ENCODE data around the gene COL27A1. TPM values are rescaled to one million over a fixed set of nuclear protein-coding genes. Genes with fewer than 3 reads are reported as not detected.

The COL27A1 gene
- total RNA-seq, 1 donor from 2014 or later: 4.3 TPM

- Mint-ChIP-seq H3K4me3 (no peak overlapping the region), H3K27ac (peak overlapping the region; percentile 90), H3K4me1 (peaks cover 40% of the 10 kb centered on the region), H3K36me3 (no peaks in the 10 kb centered on the region), H3K27me3 (ENCODE audit: insufficient read depth, low read depth) (peaks cover 6% of the 10 kb centered on the region), H3K9me3 (no peaks in the 10 kb centered on the region)
- Histone ChIP-seq H3K4me3 (no peak overlapping the region), H3K36me3 (no peaks in the 10 kb centered on the region), H3K27me3 (no peaks in the 10 kb centered on the region), H3K9me3 (ENCODE audit: low read depth) (no peaks in the 10 kb centered on the region), H4K20me1 (ENCODE audit: low read depth) (no peaks in the 10 kb centered on the region), H3K27ac (no peak overlapping the region), H3K9ac (no peak overlapping the region), H3K4me2 (no peak overlapping the region), H3F3A (ENCODE audit: low read depth) (no peaks in the 10 kb centered on the region), H2AFZ (replicated peaks) (no peak overlapping the region), H3K4me1 (no peaks in the 10 kb centered on the region), H3K79me2 (ENCODE audit: low read depth) (no peaks in the 10 kb centered on the region)
- TF ChIP-seq EZH2 (IDR thresholded peaks at IDR 0.05) (no peak), CTCF (IDR thresholded peaks at IDR 0.05) (no peak), EZH2phosphoT487 (IDR thresholded peaks at IDR 0.05) (no peak)
- no peak for DNase-seq (ENCODE audit: low spot score)
These were observed 87.9 kb downstream of the COL27A1 start for GRCh38 chr9:114243240-114243639.

GRCh38 chr9:114244570-114244969 lies 89.2 kb downstream of the COL27A1 start:
- no peak overlapping the region for H3K27ac Mint-ChIP-seq
- Histone ChIP-seq H4K20me1 (ENCODE audit: low read depth) (no peaks in the 10 kb centered on the region), H3K4me3 (no peak overlapping the region), H3F3A (ENCODE audit: low read depth) (no peaks in the 10 kb centered on the region), H3K79me2 (ENCODE audit: low read depth) (no peaks in the 10 kb centered on the region), H3K27me3 (no peaks in the 10 kb centered on the region), H3K4me2 (no peak overlapping the region), H3K27ac (no peak overlapping the region), H3K4me1 (no peaks in the 10 kb centered on the region), H3K9ac (no peak overlapping the region), H2AFZ (replicated peaks) (no peak overlapping the region), H3K36me3 (no peaks in the 10 kb centered on the region), H3K9me3 (ENCODE audit: low read depth) (no peaks in the 10 kb centered on the region)
- H3K27me3 Mint-ChIP-seq (ENCODE audit: insufficient read depth, low read depth): peaks cover 4% of the 10 kb centered on the region
- peaks cover 30% of the 10 kb centered on the region for H3K4me1 Mint-ChIP-seq
- H3K9me3 Mint-ChIP-seq: no peaks in the 10 kb centered on the region
- H3K36me3 Mint-ChIP-seq: no peaks in the 10 kb centered on the region
- H3K4me3 Mint-ChIP-seq: no peak overlapping the region
- no peak for DNase-seq (ENCODE audit: low spot score)
- TF ChIP-seq EZH2 (IDR thresholded peaks at IDR 0.05) (no peak), CTCF (IDR thresholded peaks at IDR 0.05) (no peak), EZH2phosphoT487 (IDR thresholded peaks at IDR 0.05) (no peak)

- Histone ChIP-seq H3K27ac (no peak overlapping the region), H4K20me1 (ENCODE audit: low read depth) (no peaks in the 10 kb centered on the region), H3K4me3 (no peak overlapping the region), H3K4me2 (no peak overlapping the region), H3K9ac (no peak overlapping the region), H3K27me3 (no peaks in the 10 kb centered on the region), H3K79me2 (ENCODE audit: low read depth) (no peaks in the 10 kb centered on the region), H3K4me1 (no peaks in the 10 kb centered on the region), H3F3A (ENCODE audit: low read depth) (no peaks in the 10 kb centered on the region), H3K9me3 (ENCODE audit: low read depth) (no peaks in the 10 kb centered on the region), H2AFZ (replicated peaks) (no peak overlapping the region), H3K36me3 (no peaks in the 10 kb centered on the region)
- H3K27ac Mint-ChIP-seq: no peak overlapping the region
- H3K4me1 Mint-ChIP-seq: peaks cover 24% of the 10 kb centered on the region
- H3K27me3 Mint-ChIP-seq (ENCODE audit: insufficient read depth, low read depth): peaks cover 4% of the 10 kb centered on the region
- TF ChIP-seq EZH2phosphoT487 (IDR thresholded peaks at IDR 0.05): no peak
- no peak for TF ChIP-seq CTCF (IDR thresholded peaks at IDR 0.05)
- TF ChIP-seq EZH2 (IDR thresholded peaks at IDR 0.05): no peak
- H3K36me3 Mint-ChIP-seq: no peaks in the 10 kb centered on the region
- no peak overlapping the region for H3K4me3 Mint-ChIP-seq
- no peaks in the 10 kb centered on the region for H3K9me3 Mint-ChIP-seq
- DNase-seq (ENCODE audit: low spot score): no peak
These were observed 91.2 kb downstream of the COL27A1 start for GRCh38 chr9:114246558-114246957.
